SK-N-SH (cell line): Measurements from ENCODE around the gene GCFC2. TPM values are rescaled to one million over a fixed set of nuclear protein-coding genes. Genes with fewer than 3 reads are reported as not detected.

Experiments used
- CTCF ChIA-PET: fragments of 300-600, 350-600 bp; formaldehyde crosslinking; extraction: SDS; loops from one replicate; lab custom pipeline; 2021; lab: Yijun Ruan, JAX
- POLR2A ChIA-PET: fragments of 350-600 bp; sonication (Branson Sonifier 250); formaldehyde crosslinking; extraction: SDS; loops from one replicate; lab custom pipeline; 2020; ENCODE audit warnings: antibody characterized with exemption, inconsistent platforms; lab: Yijun Ruan, JAX
- DNase-seq: peaks from one replicate; pipeline ENCODE4 v3.0.0; 2012
- H2AFZ ChIP-seq: fragments of 200-600 bp; sonication (generic); 2 replicates; pipeline ENCODE4 v1.8.1; 2016; ENCODE audit warnings: antibody characterized with exemption, mild to moderate bottlenecking, low read depth
- H3F3A ChIP-seq: fragments of 200-600 bp; sonication (generic); replicated peaks from 2 replicates; pipeline ENCODE3; 2016; ENCODE audit warnings: antibody characterized with exemption, mild to moderate bottlenecking; ENCODE audit not compliant: insufficient read depth
- H3K27ac ChIP-seq, 2 experiments: fragments of 200-500 bp in 1 of 2; fragments of 200-600 bp in 1 of 2; sonication (Bioruptor generic) in 1 of 2; sonication (generic), shearing (Covaris generic) in 1 of 2; 2 replicates each; pipeline versions ENCODE4 v1.5.1 to v1.6.1; 2014 to 2016; ENCODE audit warnings: low read depth in 2 of 2, inconsistent platforms in 1 of 2, low read length in 1 of 2, mild to moderate bottlenecking in 1 of 2, mixed read lengths in 1 of 2
- H3K27me3 ChIP-seq: fragments of 200-600 bp; sonication (generic), shearing (Covaris generic); 2 replicates; pipeline ENCODE4 v1.6.1; 2016; ENCODE audit warnings: mixed run types; ENCODE audit not compliant: insufficient read depth
- H3K36me3 ChIP-seq, 2 experiments: fragments of 200-500 bp in 1 of 2; fragments of 200-600 bp in 1 of 2; sonication (Bioruptor generic) in 1 of 2; sonication (generic) in 1 of 2; replicated peaks in 1 of 2; 2 replicates each; pipeline versions ENCODE3 to v1.5.1; 2014 to 2016; ENCODE audit warnings: low read length in 1 of 2, mild to moderate bottlenecking in 1 of 2; ENCODE audit not compliant: insufficient read depth in 2 of 2, control insufficient read depth in 1 of 2
- H3K4me1 ChIP-seq, 2 experiments: fragments of 200-500 bp in 1 of 2; fragments of 200-600 bp in 1 of 2; sonication (Bioruptor generic) in 1 of 2; sonication (generic), shearing (Covaris generic) in 1 of 2; 2 replicates each; pipeline versions ENCODE4 v1.5.1 to v1.6.1; 2014 to 2016; ENCODE audit warnings: low read depth in 1 of 2, low read length in 1 of 2, mixed run types in 1 of 2; ENCODE audit not compliant: insufficient read depth in 2 of 2, control insufficient read depth in 1 of 2
- H3K4me2 ChIP-seq: fragments of 200-600 bp; sonication (generic), shearing (Covaris generic); 2 replicates; pipeline ENCODE4 v1.6.1; 2017; ENCODE audit warnings: mixed run types
- H3K4me3 ChIP-seq, 2 experiments: fragments of 200-500 bp in 1 of 2; fragments of 200-600 bp in 1 of 2; sonication (Bioruptor generic) in 1 of 2; sonication (generic), shearing (Covaris generic) in 1 of 2; 2 replicates each; pipeline versions ENCODE4 v1.5.1 to v1.8.1; 2014 to 2016; ENCODE audit warnings: low read depth in 2 of 2, inconsistent platforms in 1 of 2, low read length in 1 of 2, mild to moderate bottlenecking in 1 of 2, mixed read lengths in 1 of 2, moderate library complexity in 1 of 2
- H3K79me2 ChIP-seq: fragments of 200-600 bp; sonication (generic); 2 replicates; pipeline ENCODE4 v1.8.1; 2017; ENCODE audit warnings: mild to moderate bottlenecking; ENCODE audit not compliant: insufficient read depth
- H3K9ac ChIP-seq: fragments of 200-600 bp; sonication (generic); 2 replicates; pipeline ENCODE4 v1.6.1; 2017; ENCODE audit warnings: mixed run types
- H3K9me2 ChIP-seq: fragments of 200-600 bp; sonication (generic); 2 replicates; pipeline ENCODE4 v1.6.1; 2017; ENCODE audit warnings: mixed run types
- H3K9me3 ChIP-seq: fragments of 200-600 bp; sonication (generic); 2 replicates; pipeline ENCODE4 v1.6.1; 2017; ENCODE audit warnings: mixed run types, mild to moderate bottlenecking, moderate library complexity
- H4K20me1 ChIP-seq: fragments of 200-600 bp; sonication (generic); 2 replicates; pipeline ENCODE4 v1.6.1; 2017; ENCODE audit warnings: mild to moderate bottlenecking, mixed run types; ENCODE audit not compliant: insufficient read depth
- CHD2 ChIP-seq: fragments of 150-350 bp; IDR thresholded peaks from 2 replicates; pipeline ENCODE4 v1.6.1; 2018; ENCODE audit warnings: low read length; ENCODE audit not compliant: partially characterized antibody
- FOSL2 ChIP-seq: IDR thresholded peaks from 2 replicates; pipeline ENCODE4 v1.4.0; 2012; ENCODE audit warnings: low read depth, mild to moderate bottlenecking, moderate library complexity, borderline replicate concordance
- FOXJ3 ChIP-seq: sonication (generic); formaldehyde crosslinking; IDR thresholded peaks from 2 replicates; pipeline ENCODE4 v1.5.1; 2020; ENCODE audit warnings: mild to moderate bottlenecking, missing genetic modification reagents
- FOXM1 ChIP-seq: IDR thresholded peaks from 2 replicates; pipeline ENCODE4 v1.4.0; 2012; ENCODE audit warnings: low read depth, mild to moderate bottlenecking
- GABPA ChIP-seq: IDR thresholded peaks from 2 replicates; pipeline ENCODE4 v1.4.0; 2012; ENCODE audit warnings: low read depth, mild to moderate bottlenecking
- GATA2 ChIP-seq: sonication (generic); formaldehyde crosslinking; IDR thresholded peaks from 2 replicates; pipeline ENCODE4 v1.5.0; 2020; ENCODE audit warnings: mild to moderate bottlenecking, missing genetic modification reagents
- JUND ChIP-seq: IDR thresholded peaks from 2 replicates; pipeline ENCODE4 v1.4.0; 2012
- MAX ChIP-seq: IDR thresholded peaks from 2 replicates; pipeline ENCODE4 v1.4.0; 2012; ENCODE audit warnings: low read depth
- MEF2A ChIP-seq: IDR thresholded peaks from 2 replicates; pipeline ENCODE4 v1.4.0; 2012; ENCODE audit warnings: low read depth, borderline replicate concordance
- MXI1 ChIP-seq: IDR thresholded peaks from 2 replicates; pipeline ENCODE4 v1.6.1; 2012; ENCODE audit warnings: mild to moderate bottlenecking, low read depth, low read length, improper control_type of control experiment
- NFIC ChIP-seq: IDR thresholded peaks from 2 replicates; pipeline ENCODE4 v1.4.0; 2012; ENCODE audit warnings: borderline replicate concordance
- NRF1 ChIP-seq: IDR thresholded peaks from 2 replicates; pipeline ENCODE4 v1.6.1; 2012; ENCODE audit warnings: low read depth, mild to moderate bottlenecking, low read length
- PBX3 ChIP-seq: IDR thresholded peaks from 2 replicates; pipeline ENCODE4; 2012
- POLR2AphosphoS5 ChIP-seq: IDR thresholded peaks from 2 replicates; pipeline ENCODE4 v1.6.1; 2012; ENCODE audit warnings: low read depth, low read length
- RAD21 ChIP-seq: IDR thresholded peaks from 2 replicates; pipeline ENCODE4 v1.6.1; 2012; ENCODE audit warnings: mild to moderate bottlenecking, low read length
- REST ChIP-seq: IDR thresholded peaks from 2 replicates; pipeline ENCODE4 v1.6.1; 2012; ENCODE audit warnings: mild to moderate bottlenecking, low read depth, low read length, moderate library complexity
- RFX5 ChIP-seq: IDR thresholded peaks from 2 replicates; pipeline ENCODE4 v1.6.1; 2012; ENCODE audit warnings: mild to moderate bottlenecking, improper control_type of control experiment, low read length
- SMC3 ChIP-seq: IDR thresholded peaks from 2 replicates; pipeline ENCODE4 v1.6.1; 2012; ENCODE audit warnings: low read depth, low read length, improper control_type of control experiment
- TCF12 ChIP-seq: IDR thresholded peaks from 2 replicates; pipeline ENCODE4 v1.4.0; 2012
- USF1 ChIP-seq: IDR thresholded peaks from 2 replicates; pipeline ENCODE4 v1.4.0; 2012; ENCODE audit warnings: low read depth, borderline replicate concordance
- USF2 ChIP-seq: fragments of 150-350 bp; IDR thresholded peaks from 2 replicates; pipeline ENCODE4 v1.6.1; 2017; ENCODE audit warnings: antibody characterized with exemption, low read length, low read depth, borderline replicate concordance
- ZBTB33 ChIP-seq: IDR thresholded peaks from 2 replicates; pipeline ENCODE4 v1.4.0; 2012; ENCODE audit warnings: low read depth, borderline replicate concordance
- WGBS: methylation state at CpG from one replicate; pipeline ENCODE4 v1.1.6; 2017; ENCODE audit warnings: low lambda C conversion rate; 5-methylcytosine and 5-hydroxymethylcytosine counted together
- polyA plus RNA-seq, 3 experiments: library from polyadenylated mRNA; depleted of rRNA; stranded (reverse); fragments of >200 nt; gene quantifications; 2 replicates each; pipeline ENCODE4 v1.2.3, GENCODE V29; 2012

GCFC2 gene
- polyA plus RNA-seq, 1 of the 3 experiments (the other 2 are of a cell fraction): 7.7 TPM

GRCh38 chr2:75751824-75752468, 41.2 kb upstream of the GCFC2 start:
- 44% methylated on average over 5 of the region's 5 CpGs for WGBS
- no peak overlapping the region for H3K4me3 ChIP-seq
- H3K27me3 ChIP-seq: no peaks in the 10 kb centered on the region
- TF ChIP-seq GABPA (no peak), SMC3 (no peak), NRF1 (no peak), RAD21 (no peak), FOSL2 (no peak), PBX3 (no peak), CHD2 (no peak), FOXM1 (no peak), GATA2 (CRISPR knock-in tag) (no peak), USF2 (no peak), MXI1 (no peak), NFIC (no peak), ZBTB33 (no peak), JUND (no peak), FOXJ3 (no peak)
- DNase-seq: no peak
- H3F3A ChIP-seq: no peaks in the 10 kb centered on the region
- H3K9ac ChIP-seq: no peak overlapping the region
- H3K4me1 ChIP-seq: no peaks in the 10 kb centered on the region
- H3K9me2 ChIP-seq: no peaks in the 10 kb centered on the region
- H2AFZ ChIP-seq: no peak overlapping the region
- no peak overlapping the region for H3K27ac ChIP-seq
- no peak overlapping the region for H3K4me2 ChIP-seq
- no peaks in the 10 kb centered on the region for H3K36me3 ChIP-seq
- no peaks in the 10 kb centered on the region for H3K79me2 ChIP-seq
- no peaks in the 10 kb centered on the region for H3K9me3 ChIP-seq
- CTCF ChIA-PET: interaction anchor here (0.9 to 1.0 kb wide), 2 partner anchors 22 to 1369 kb away, joined by 3 read pairs; no protein-coding TSS in a partner anchor
- POLR2A ChIA-PET: no interaction called here
- H4K20me1 ChIP-seq: no peaks in the 10 kb centered on the region

- no peaks in the 10 kb centered on the region for H3K4me1 ChIP-seq
- H3K4me2 ChIP-seq: no peak overlapping the region
- CTCF ChIA-PET: no interaction called here
- no peak for DNase-seq
- no peak overlapping the region for H3K9ac ChIP-seq
- H3K27ac ChIP-seq: no peak overlapping the region
- POLR2A ChIA-PET: no interaction called here
- H3K79me2 ChIP-seq: no peaks in the 10 kb centered on the region
- no peaks in the 10 kb centered on the region for H4K20me1 ChIP-seq
- no peaks in the 10 kb centered on the region for H3K9me3 ChIP-seq
- no peak overlapping the region for H3K4me3 ChIP-seq
- H3K9me2 ChIP-seq: no peaks in the 10 kb centered on the region
- no peaks in the 10 kb centered on the region for H3K36me3 ChIP-seq
- H2AFZ ChIP-seq: no peak overlapping the region
- 30% methylated on average over 4 of the region's 4 CpGs for WGBS
- H3K27me3 ChIP-seq: no peaks in the 10 kb centered on the region
- H3F3A ChIP-seq: no peaks in the 10 kb centered on the region
- TF ChIP-seq TCF12: no peak
- TF ChIP-seq MAX: no peak
- no peak for TF ChIP-seq POLR2AphosphoS5
- TF ChIP-seq CHD2: no peak
- no peak for TF ChIP-seq REST
- TF ChIP-seq NRF1: no peak
- no peak for TF ChIP-seq RFX5
- no peak for TF ChIP-seq USF1
- no peak for TF ChIP-seq MEF2A
Measured at GRCh38 chr2:75751360-75751759, 40.6 kb upstream of the GCFC2 start.
